Cerebellar cortex (tissue), 1 donor: Measurements from ENCODE around the gene RANBP3.
"Not testable (repeated sequence)": the region's sequence is repeated elsewhere in the genome, so short reads cannot be mapped to it uniquely, and the experiment has no call there.

Experiments
- DNase-seq: peaks from one replicate; pipeline ENCODE4 v3.0.0-alpha.2; 2015; ENCODE audit warnings: low spot score

Gene RANBP3

GRCh38 chr19:5882421-5882968 is 95.4 kb downstream of the RANBP3 start:
- DNase-seq, result no peak

DNA sequence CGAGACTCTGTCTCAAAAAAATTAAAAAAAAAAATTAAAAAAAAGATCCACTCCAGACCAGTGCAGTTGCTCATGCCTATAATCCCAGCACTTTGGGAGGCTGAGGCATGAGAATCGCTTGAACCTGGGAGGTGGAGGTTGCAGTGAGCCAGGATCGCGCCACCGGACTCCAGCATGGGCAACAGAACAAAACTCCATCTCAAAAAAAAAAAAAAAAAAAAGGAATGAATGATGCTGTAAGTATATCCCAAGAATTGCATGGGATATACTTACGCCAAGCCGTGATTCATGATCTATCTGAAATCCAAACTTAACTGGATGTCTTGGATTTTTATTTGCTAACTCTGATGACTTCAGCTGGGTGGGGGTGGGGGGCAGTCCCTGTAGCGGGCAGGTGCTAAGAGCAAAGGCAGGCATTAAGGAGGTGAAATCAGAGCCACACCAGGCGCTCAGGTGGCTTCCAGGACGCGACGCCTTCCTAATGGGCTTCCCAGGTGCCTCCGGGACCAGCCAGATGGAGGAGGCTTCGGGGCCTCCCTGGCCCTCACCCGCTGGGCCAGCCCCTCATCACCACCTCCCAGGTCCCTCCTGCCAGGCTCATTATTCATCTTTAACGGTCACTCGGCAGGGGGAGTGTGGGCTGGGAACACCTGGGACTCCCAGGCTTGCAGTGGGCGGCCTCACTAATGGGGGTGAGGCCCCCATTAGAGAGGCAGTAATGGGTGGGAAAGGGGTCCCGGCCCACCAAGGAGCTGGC is 96.2 kb downstream of the RANBP3 start:
- no peak for DNase-seq

- no peak for DNase-seq
Observed at GRCh38 chr19:5880604-5881078, 97.3 kb downstream of the RANBP3 start.

- DNase-seq, result no peak
Observed at GRCh38 chr19:5880196-5880595, 97.7 kb downstream of the RANBP3 start.

DNA sequence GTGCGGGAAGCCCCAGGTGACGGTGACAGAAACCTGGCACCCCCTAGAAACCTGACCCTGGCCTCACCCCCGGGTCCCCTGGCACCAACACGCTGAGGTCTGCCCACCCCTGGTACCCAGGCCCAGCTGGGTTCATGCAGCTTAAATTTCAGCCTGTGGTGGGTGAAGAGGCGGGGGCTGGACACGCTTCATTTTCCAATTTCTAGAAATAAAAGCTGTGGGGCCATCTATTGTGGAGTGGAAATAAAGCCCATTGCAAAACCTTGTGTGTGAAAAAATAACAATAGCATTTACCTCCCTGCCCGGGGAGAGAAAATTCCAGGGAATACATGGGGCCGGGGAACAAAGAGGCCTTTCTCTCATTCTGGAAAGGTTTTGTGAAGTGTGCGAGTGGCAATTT is 100.1 kb downstream of the RANBP3 start:
- DNase-seq, result no peak

DNA sequence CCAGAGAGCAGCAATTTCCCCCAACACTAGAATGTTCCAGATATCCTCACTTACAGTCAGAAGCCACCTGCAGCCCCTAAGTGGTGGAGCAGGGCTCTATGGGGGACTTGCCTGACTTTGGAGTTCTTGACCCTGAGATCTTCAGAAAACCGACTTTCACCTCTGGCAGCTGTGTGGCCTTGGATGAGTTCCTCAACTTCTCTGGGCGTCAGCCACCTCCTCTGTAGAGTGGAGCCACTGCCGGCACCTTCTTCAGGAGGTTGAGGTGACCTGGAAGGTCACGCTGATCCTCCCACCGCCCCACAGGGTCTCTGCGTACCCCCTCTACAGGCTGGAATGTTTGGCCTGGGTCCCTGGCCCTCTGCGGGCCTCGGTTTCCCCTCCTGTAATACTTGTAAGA is 100.5 kb downstream of the RANBP3 start:
- no peak for DNase-seq

DNA sequence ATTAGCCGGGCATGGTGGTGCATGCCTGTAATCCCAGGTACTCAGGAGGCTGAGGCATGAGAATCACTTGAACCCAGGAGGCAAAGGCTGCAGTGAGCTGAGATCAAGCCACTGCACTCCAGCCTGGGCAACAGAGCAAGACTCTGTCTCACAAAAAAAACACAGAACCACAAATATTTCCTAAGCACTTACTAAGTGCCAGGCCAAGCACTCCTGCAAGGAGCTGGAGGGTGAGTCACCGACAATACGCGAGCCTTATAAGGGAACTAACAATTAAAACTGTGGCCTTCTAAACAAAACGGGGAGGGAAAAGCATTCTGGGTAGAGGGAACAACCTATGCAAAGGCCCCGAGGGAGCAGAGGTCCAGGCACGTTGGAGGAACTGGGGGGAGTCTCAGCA is 103.4 kb downstream of the RANBP3 start:
- DNase-seq, result not testable (repeated sequence)

- no peak for DNase-seq
Observed at GRCh38 chr19:5873617-5874199, 104.2 kb downstream of the RANBP3 start.

DNA sequence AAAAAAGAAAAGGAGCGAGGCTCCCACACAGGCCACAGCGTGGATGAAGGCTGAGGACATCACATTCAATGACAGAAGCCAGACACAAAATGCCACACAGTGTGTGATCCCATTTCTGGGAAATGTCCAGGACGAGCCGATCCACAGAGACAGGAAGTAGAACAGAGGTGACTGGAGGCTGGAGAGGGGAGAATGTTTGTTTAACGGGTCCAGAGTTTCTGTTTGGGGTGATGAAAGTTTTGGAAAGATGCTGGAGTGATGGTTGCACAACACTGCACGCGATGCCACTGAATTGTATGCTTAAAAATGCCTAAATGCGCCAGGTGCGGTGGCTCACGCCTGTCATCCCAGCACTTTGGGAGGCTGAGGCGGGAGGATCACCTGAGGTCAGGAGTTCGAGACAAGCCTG is 107.0 kb downstream of the RANBP3 start:
- DNase-seq, result no peak

GRCh38 chr19:5867201-5868136 is 110.5 kb downstream of the RANBP3 start:
- no peak for DNase-seq
